ENCODE results near the gene SERPINH1. TPM values are rescaled to one million over a fixed set of nuclear protein-coding genes. Genes with fewer than 3 reads are reported as not detected.

SERPINH1 gene
- total RNA-seq, 1 experiment from 2014 or later = 89.8 TPM

- Histone ChIP-seq H3K9me3 (ENCODE audit: control insufficient read depth, insufficient read depth, low read depth, low read length) (no peaks in the 10 kb centered on the region), H3K36me3 (ENCODE audit: control insufficient read depth, insufficient read depth, low read length) (no peaks in the 10 kb centered on the region), H3K27me3 (ENCODE audit: control insufficient read depth, insufficient read depth, low read length) (peaks cover 4% of the 10 kb centered on the region; the same call in 1 of the 2 replicates), H3K4me1 (ENCODE audit: control insufficient read depth, insufficient read depth, low read length) (peaks cover 4% of the 10 kb centered on the region; the same call in 1 of the 2 replicates), H3K4me3 (ENCODE audit: low read depth in 2 of 2, low read length in 2 of 2) (no peak overlapping the region), H3K27ac (ENCODE audit: low read length) (no peak overlapping the region)
- intact Hi-C loops (cut with micrococcal nuclease; ENCODE audit: unreplicated experiment) = no loop called here
- no peak for TF ChIP-seq SIN3A (IDR thresholded peaks at IDR 0.05; ENCODE audit: borderline replicate concordance, insufficient read depth, low read depth, low read length)
- ATAC-seq = no peak
- POLR2A ChIA-PET = no interaction called here
- in situ Hi-C loops (cut with HindIII; ENCODE audit: low pct_unique_long_range_greater_than_20kb, low sequenced_read_pairs) = no loop called here
- CTCF ChIA-PET = no interaction called here
- DNase-seq (ENCODE audit: low read depth, low spot score) = no peak
- BruUV-seq (replicated peaks) = no TSS peak
Measured at GRCh38 chr11:75527130-75527529, 34.9 kb upstream of the SERPINH1 start.

GRCh38 chr11:75527938-75528735 lies 33.9 kb upstream of the SERPINH1 start:
- TF ChIP-seq SIN3A (IDR thresholded peaks at IDR 0.05; ENCODE audit: borderline replicate concordance, insufficient read depth, low read depth, low read length) = no peak
- no peak for TF ChIP-seq REST (IDR thresholded peaks at IDR 0.05; ENCODE audit: insufficient read depth in 1 of 2, low read depth in 2 of 2, low read length in 1 of 2)
- no peak for TF ChIP-seq CTCF (IDR thresholded peaks at IDR 0.05)
- no peak for TF ChIP-seq POLR2AphosphoS5 (IDR thresholded peaks at IDR 0.05; ENCODE audit: low read depth, low read length)
- TF ChIP-seq TCF7L2 (IDR thresholded peaks at IDR 0.05; ENCODE audit: low read depth, low read length) = no peak
- no peak for ATAC-seq
- intact Hi-C loops (cut with micrococcal nuclease; ENCODE audit: unreplicated experiment) = no loop called here
- ChIA-PET POLR2A (interaction anchor here (0.7 kb wide), 1 partner anchor 35 kb away, joined by 9 read pairs; no protein-coding TSS in a partner anchor), CTCF (interaction anchor here (0.6 to 1.0 kb wide), 3 partner anchors 81 to 140 kb away, joined by 3 to 5 read pairs (median 4); no protein-coding TSS in a partner anchor)
- no TSS peak for BruUV-seq (replicated peaks)
- Histone ChIP-seq H3K27ac (ENCODE audit: low read length) (no peak overlapping the region), H3K27me3 (ENCODE audit: control insufficient read depth, insufficient read depth, low read length) (peaks cover 4% of the 10 kb centered on the region; the same call in 1 of the 2 replicates), H3K36me3 (ENCODE audit: control insufficient read depth, insufficient read depth, low read length) (no peaks in the 10 kb centered on the region), H3K9me3 (ENCODE audit: control insufficient read depth, insufficient read depth, low read depth, low read length) (no peaks in the 10 kb centered on the region), H3K4me3 (ENCODE audit: low read depth in 2 of 2, low read length in 2 of 2) (no peak overlapping the region), H3K4me1 (ENCODE audit: control insufficient read depth, insufficient read depth, low read length) (peaks cover 6% of the 10 kb centered on the region; the same call in 1 of the 2 replicates)
- DNase-seq (ENCODE audit: low read depth, low spot score) = no peak
- in situ Hi-C loops (cut with HindIII; ENCODE audit: low pct_unique_long_range_greater_than_20kb, low sequenced_read_pairs) = no loop called here

GRCh38 chr11:75530577-75530976 lies 31.5 kb upstream of the SERPINH1 start:
- ChIA-PET CTCF (interaction anchor here (2.3 to 2.6 kb wide), 2 partner anchors 85 to 142 kb away, joined by 14 to 17 read pairs; no protein-coding TSS in a partner anchor), POLR2A (interaction anchor here (0.6 kb wide), 1 partner anchor 123 kb away, joined by 3 read pairs; no protein-coding TSS in a partner anchor)
- no peak for TF ChIP-seq TCF7L2 (IDR thresholded peaks at IDR 0.05; ENCODE audit: low read depth, low read length)
- TF ChIP-seq POLR2AphosphoS5 (IDR thresholded peaks at IDR 0.05; ENCODE audit: low read depth, low read length) = no peak
- intact Hi-C loops (cut with micrococcal nuclease; ENCODE audit: unreplicated experiment) (no loop called here), in situ Hi-C loops (cut with HindIII; ENCODE audit: low pct_unique_long_range_greater_than_20kb, low sequenced_read_pairs) (no loop called here)
- H3K27ac ChIP-seq (ENCODE audit: low read length) = no peak overlapping the region
- no peak for ATAC-seq
- no peaks in the 10 kb centered on the region for H3K36me3 ChIP-seq (ENCODE audit: control insufficient read depth, insufficient read depth, low read length)
- DNase-seq (ENCODE audit: low read depth, low spot score) = no peak
- H3K4me1 ChIP-seq (ENCODE audit: control insufficient read depth, insufficient read depth, low read length) = peaks cover 13% of the 10 kb centered on the region
- H3K27me3 ChIP-seq (ENCODE audit: control insufficient read depth, insufficient read depth, low read length) = no peaks in the 10 kb centered on the region
- BruUV-seq (replicated peaks) = no TSS peak
- no peak overlapping the region for H3K4me3 ChIP-seq (ENCODE audit: low read depth in 2 of 2, low read length in 2 of 2)
- no peaks in the 10 kb centered on the region for H3K9me3 ChIP-seq (ENCODE audit: control insufficient read depth, insufficient read depth, low read depth, low read length)
